ENCODE measurements around the gene OLFM2. TPM values are rescaled to one million over a fixed set of nuclear protein-coding genes. Genes with fewer than 3 reads are reported as not detected.

Gene OLFM2
- total RNA-seq, 1 donor from 2014 or later, result not detected

- ATAC-seq (ENCODE audit: low read depth), result no peak
- Mint-ChIP-seq H3K36me3 (ENCODE audit: low read depth) (no peaks in the 10 kb centered on the region), H3K27ac (no peak overlapping the region), H3K4me3 (no peak overlapping the region), H3K4me1 (no peaks in the 10 kb centered on the region), H3K9me3 (no peaks in the 10 kb centered on the region), H3K27me3 (peaks cover 11% of the 10 kb centered on the region)
- intact Hi-C loops (cut with micrococcal nuclease), result no loop called here
- ChIA-PET CTCF (no interaction called here), POLR2A (no interaction called here)
- no peak for DNase-seq
- TF ChIP-seq CTCF (IDR thresholded peaks at IDR 0.05), result no peak
Measured at GRCh38 chr19:9878511-9879196, 57.7 kb downstream of the OLFM2 start.

- H3K4me3 Mint-ChIP-seq, result no peak overlapping the region
- no peak for TF ChIP-seq CTCF (IDR thresholded peaks at IDR 0.05)
- ATAC-seq (ENCODE audit: low read depth) (no peak), DNase-seq (no peak)
- H3K27ac Mint-ChIP-seq, result no peak overlapping the region
- intact Hi-C loops (cut with micrococcal nuclease), result no loop called here
- H3K9me3 Mint-ChIP-seq, result no peaks in the 10 kb centered on the region
- CTCF ChIA-PET, result no interaction called here
- H3K36me3 Mint-ChIP-seq (ENCODE audit: low read depth), result no peaks in the 10 kb centered on the region
- peaks cover 11% of the 10 kb centered on the region for H3K27me3 Mint-ChIP-seq
- no peaks in the 10 kb centered on the region for H3K4me1 Mint-ChIP-seq
- POLR2A ChIA-PET, result no interaction called here
Measured at GRCh38 chr19:9877780-9878510, 58.4 kb downstream of the OLFM2 start.

GRCh38 chr19:9875796-9876195 lies 60.5 kb downstream of the OLFM2 start:
- intact Hi-C loops (cut with micrococcal nuclease), result no loop called here
- no peak overlapping the region for H3K4me3 Mint-ChIP-seq
- H3K27me3 Mint-ChIP-seq, result peaks cover 11% of the 10 kb centered on the region
- ChIA-PET POLR2A (no interaction called here), CTCF (no interaction called here)
- no peaks in the 10 kb centered on the region for H3K9me3 Mint-ChIP-seq
- no peak for DNase-seq
- H3K27ac Mint-ChIP-seq, result no peak overlapping the region
- no peak for ATAC-seq (ENCODE audit: low read depth)
- no peak for TF ChIP-seq CTCF (IDR thresholded peaks at IDR 0.05)
- no peaks in the 10 kb centered on the region for H3K4me1 Mint-ChIP-seq
- H3K36me3 Mint-ChIP-seq (ENCODE audit: low read depth), result no peaks in the 10 kb centered on the region

GRCh38 chr19:9875031-9875627 lies 61.2 kb downstream of the OLFM2 start:
- ChIA-PET CTCF (no interaction called here), POLR2A (no interaction called here)
- peaks cover 10% of the 10 kb centered on the region for H3K27me3 Mint-ChIP-seq
- H3K4me3 Mint-ChIP-seq, result no peak overlapping the region
- DNase-seq (no peak), ATAC-seq (ENCODE audit: low read depth) (no peak)
- intact Hi-C loops (cut with micrococcal nuclease), result no loop called here
- H3K4me1 Mint-ChIP-seq, result no peaks in the 10 kb centered on the region
- TF ChIP-seq CTCF (IDR thresholded peaks at IDR 0.05), result no peak
- H3K9me3 Mint-ChIP-seq, result no peaks in the 10 kb centered on the region
- H3K27ac Mint-ChIP-seq, result no peak overlapping the region
- no peaks in the 10 kb centered on the region for H3K36me3 Mint-ChIP-seq (ENCODE audit: low read depth)

- ChIA-PET CTCF (no interaction called here), POLR2A (no interaction called here)
- H3K4me3 Mint-ChIP-seq, result no peak overlapping the region
- H3K4me1 Mint-ChIP-seq, result no peaks in the 10 kb centered on the region
- no peak for TF ChIP-seq CTCF (IDR thresholded peaks at IDR 0.05)
- H3K36me3 Mint-ChIP-seq (ENCODE audit: low read depth), result no peaks in the 10 kb centered on the region
- H3K9me3 Mint-ChIP-seq, result no peaks in the 10 kb centered on the region
- no peak for DNase-seq
- no peak overlapping the region for H3K27ac Mint-ChIP-seq
- ATAC-seq (ENCODE audit: low read depth), result no peak
- intact Hi-C loops (cut with micrococcal nuclease), result no loop called here
- peaks cover 8% of the 10 kb centered on the region for H3K27me3 Mint-ChIP-seq
Measured at GRCh38 chr19:9872618-9873242, 63.6 kb downstream of the OLFM2 start.

All from activated B cell treated with CpG ODN at 0.5 μM for 24 hours (primary cell).